HEK293 (cell line): ENCODE measurements around the gene RPL10A.

Experiments
- ZNF146 ChIP-seq: fragments of 450-650 bp; formaldehyde crosslinking; IDR thresholded peaks from 2 replicates; pipeline ENCODE4 v1.5.1; 2016; ENCODE audit warnings: missing biosample characterization, missing genetic modification characterization
- ZNF404 ChIP-seq: fragments of 450-650 bp; formaldehyde crosslinking; IDR thresholded peaks from 2 replicates; pipeline ENCODE4 v1.5.1; 2017; ENCODE audit warnings: missing biosample characterization, missing genetic modification characterization

- no peak for TF ChIP-seq ZNF146 (tag by site-specific recombination)
- no peak for TF ChIP-seq ZNF404 (tag by site-specific recombination)
Measured at GRCh38 chr6:35487658-35488516, 19.7 kb downstream of the RPL10A start.
